ENCODE data around the gene ACAD10.
"Not testable (repeated sequence)": the region's sequence is repeated elsewhere in the genome, so short reads cannot be mapped to it uniquely, and the experiment has no call there.

The ACAD10 gene

DNA sequence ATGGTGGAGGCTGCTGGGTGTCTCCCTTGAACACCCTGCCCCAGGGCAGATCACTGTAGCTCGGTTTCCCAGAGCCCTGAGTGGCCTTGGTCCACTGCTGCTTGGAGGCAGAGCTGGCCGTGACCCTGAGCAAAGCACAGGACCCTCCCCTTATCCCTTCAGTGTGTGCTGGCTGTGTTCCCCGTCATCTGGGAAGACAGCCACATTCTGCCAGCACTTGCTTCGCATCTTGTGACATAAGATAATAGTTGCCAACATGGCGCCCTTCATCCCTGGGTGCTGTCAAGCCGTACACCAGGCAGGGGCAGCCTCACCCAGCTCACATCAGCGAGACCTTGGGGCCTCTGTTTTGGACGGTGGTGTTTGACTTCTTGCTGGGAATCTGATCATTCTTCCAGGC lies 68.8 kb downstream of the ACAD10 start:
- no peak for DNase-seq

DNA sequence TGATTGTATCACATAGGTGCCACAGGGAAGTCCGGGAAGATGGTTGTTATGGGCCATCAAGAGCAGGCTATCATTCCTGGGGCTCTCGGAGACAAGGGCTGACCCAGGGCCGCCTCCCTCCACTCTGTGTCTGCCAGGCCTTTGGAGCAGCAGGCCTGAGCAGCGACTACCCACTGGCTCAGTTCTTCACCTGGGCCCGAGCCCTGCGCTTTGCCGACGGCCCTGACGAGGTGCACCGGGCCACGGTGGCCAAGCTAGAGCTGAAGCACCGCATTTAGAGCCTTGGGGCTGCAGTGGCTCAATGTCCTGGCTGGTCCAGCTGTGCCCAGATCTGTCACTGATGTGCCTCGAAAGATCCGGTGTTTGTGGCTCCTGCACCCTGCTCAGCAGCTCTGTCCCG lies 70.3 kb downstream of the ACAD10 start:
- no peak for DNase-seq

DNA sequence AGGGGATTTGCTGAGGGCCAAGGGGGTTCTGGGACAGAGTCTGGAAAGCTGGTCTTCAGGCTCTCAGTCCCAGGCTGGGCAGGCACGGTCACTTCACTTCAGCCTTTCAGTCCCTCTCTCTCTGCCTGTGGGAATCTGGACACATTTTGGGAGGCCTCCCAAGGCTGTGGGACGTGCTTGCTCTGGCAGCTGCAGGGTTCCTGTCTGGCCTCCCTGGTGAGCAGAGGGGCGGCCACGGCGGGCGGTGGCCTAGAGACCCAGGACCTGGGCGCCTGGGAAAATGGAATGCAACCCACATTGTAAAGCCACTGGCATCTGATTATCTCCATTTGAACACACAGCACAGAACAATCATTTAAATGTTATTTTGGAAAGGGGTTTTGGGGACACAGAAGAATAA lies 70.8 kb downstream of the ACAD10 start:
- no peak for DNase-seq

DNA sequence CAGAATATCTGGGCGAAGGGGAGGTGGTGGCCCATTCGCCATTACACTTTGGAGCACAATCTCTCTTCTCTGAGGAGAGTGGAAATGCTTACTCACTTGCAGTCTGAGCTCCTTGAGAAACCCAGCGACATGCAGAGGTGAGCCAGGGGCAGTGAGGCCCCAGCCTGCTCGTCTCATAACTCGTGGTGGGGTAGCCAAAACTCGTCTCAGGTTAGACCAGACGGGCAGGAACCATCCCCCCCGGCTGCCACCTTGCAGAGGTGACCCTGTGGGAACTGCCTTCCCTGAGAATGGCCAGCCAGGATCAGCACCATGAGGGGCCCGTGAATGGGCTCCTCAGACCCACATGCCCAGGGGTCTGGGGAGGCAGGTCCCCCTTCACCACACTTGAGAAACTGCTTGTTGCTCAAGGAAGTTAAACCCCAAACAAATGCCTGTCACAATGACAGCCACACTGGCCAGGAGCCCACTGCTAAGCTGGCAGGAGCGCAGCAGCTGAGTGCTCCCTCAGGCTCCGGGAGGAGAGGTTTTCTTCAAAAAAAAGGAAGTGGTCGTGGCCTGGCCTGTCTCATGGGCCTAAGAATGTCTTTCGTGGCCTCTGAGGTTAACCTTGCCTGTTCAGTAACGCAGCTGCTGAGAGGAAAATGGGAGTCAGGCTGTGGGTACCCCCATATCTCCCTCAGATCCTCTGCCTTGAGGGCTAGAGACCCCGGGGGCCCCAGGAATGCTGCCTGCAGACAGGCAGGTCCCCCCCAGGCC lies 71.7 kb downstream of the ACAD10 start:
- no peak for DNase-seq

DNA sequence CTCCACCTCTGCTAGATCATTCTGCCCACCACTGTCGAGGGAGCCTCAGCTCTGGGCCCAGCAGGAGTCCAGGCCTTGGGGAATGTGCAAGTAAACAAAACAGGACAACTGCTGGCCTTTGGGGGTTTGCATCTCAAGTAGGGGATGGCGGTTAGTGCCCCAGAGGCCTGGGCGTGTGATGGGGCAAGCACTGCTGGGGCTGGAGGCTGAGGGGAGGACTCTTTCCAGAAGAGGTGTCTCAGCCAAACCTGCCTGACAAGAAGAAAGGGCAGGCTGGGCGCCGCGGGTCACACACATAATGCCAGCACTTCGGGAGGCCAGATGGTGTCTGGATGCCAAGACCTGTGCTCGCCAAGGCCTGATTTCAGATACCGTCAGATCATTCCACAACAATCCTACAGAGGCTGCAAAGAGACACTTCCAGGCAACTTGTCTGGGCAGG lies 72.3 kb downstream of the ACAD10 start:
- DNase-seq, result no peak

DNA sequence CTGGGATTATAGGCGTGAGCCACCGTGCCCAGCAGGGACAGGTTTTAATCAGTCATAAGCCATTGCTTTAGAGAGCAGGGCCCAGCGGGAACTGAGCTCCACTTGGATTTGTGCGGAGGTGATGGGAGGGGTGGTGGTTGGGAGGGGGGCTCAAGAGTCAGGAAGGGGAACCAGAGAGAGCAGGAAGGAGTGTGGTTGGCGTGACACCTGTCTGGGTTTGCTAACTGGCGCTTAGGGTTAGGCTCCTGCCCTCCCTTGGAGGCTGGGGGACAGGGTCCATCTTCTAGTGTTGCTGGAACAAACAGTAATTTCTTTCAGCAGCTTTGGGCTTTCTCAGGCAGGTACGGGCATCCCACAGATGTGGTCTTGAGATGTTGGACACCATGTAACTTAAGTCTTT lies 73.4 kb downstream of the ACAD10 start:
- DNase-seq, result no peak

DNA sequence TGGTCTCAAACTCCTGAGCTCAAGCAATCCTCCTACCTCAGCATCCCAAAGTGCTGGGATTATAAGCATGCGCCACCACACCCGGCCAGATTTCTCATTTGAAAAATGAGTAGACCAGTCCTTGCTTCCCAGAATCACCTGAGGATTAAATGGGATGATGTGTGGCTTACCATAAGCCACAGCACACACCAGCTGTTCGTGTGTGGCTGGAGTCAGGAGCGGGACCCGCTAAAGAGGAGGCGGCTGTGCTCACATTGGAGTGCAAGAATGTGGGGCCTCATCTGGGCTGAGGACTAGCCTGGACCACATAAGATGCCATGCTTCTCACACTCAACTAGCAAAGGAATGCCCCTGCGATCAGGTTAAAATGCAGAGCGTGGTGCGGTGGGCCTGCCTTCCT lies 74.1 kb downstream of the ACAD10 start:
- DNase-seq, result no peak

DNA sequence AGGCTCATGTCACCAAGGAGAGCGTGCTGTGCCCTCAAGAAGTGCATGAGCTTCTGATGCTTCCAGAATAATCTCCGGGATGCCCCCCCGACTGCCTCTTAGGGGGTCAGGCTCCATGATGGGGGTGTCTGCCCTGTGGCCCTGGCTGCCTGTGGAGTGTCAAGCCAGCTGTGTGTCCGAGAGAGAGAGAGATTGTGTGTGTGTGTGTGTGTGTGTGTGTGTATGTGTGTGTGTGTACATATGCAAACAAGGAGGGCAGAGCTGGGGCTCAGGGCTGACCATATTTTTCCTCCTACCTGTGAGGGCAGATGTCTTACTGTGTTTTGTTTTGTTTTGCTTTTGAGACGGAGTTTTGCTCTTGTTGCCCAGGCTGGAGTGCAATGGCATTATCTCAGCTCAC lies 75.2 kb downstream of the ACAD10 start:
- DNase-seq, result no peak

DNA sequence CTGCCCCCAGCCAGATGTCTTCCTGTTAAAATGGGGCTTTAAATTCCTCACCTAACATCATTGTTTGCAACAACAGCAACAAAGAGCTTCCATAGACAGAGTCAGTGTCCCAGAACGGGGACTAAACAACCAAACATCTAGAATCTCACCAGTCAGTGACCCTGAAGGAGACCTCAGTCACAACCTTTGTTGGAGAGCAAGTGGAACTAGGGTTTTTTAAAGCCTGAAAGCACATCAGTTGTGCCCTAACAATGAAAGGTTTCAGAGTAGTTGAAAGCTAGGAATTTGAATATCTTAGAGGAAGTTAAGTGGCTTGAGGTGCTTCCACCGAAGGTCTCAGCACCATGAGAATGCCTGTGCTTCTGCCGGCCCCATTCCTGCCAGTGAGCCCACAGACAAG lies 75.9 kb downstream of the ACAD10 start:
- DNase-seq, result no peak

DNA sequence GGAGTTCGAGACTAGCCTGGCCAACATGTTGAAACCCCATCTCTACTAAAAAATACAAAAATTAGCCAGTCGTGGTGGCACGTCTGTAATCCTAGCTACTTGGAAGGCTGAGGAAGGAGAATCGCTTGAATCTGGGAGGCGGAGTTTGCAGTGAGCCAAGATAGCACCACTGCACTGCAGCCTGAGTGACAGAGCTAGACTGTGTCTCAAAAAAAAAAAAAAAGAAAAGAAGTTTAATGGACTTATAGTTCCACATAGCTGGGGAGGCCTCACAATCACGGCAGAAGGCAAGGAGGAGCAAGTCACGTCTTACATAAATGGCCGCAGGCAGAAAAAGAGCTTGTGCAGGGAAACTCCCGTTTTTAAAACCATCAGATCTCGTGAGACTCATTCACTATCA lies 77.7 kb downstream of the ACAD10 start:
- DNase-seq, result not testable (repeated sequence)

DNA sequence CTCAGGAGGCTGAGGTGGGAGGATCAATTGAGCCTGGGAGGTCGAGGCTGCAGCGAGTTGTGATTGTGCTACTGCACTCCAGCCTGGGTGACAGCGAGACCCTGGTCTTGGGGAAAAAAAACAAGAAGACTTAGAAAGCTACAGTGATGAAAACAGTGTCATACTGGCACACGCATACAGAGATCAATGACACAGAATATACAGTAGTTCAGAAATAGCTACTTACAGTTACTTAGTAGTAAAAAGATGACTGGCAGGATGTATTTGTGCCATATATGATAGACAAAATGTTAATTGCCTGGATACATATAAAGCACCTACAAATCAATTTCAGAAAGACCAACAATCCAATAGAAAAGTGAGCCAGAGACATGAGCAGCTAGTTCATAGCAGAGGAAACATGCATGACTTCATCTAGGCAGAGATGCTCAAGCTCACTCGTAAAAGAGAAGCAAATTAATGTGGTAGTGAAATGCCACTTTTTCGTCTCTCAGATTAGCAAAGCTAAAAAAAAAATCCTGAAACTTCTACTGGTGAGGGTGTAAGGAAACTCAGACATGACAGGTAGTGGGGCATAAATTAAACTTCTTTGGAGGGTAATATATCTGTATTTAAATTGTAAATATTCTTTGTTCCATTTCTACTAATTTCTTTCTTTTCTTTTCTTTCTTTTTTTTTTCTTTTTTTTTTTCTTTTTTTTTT lies 78.4 kb downstream of the ACAD10 start:
- DNase-seq, result no peak

DNA sequence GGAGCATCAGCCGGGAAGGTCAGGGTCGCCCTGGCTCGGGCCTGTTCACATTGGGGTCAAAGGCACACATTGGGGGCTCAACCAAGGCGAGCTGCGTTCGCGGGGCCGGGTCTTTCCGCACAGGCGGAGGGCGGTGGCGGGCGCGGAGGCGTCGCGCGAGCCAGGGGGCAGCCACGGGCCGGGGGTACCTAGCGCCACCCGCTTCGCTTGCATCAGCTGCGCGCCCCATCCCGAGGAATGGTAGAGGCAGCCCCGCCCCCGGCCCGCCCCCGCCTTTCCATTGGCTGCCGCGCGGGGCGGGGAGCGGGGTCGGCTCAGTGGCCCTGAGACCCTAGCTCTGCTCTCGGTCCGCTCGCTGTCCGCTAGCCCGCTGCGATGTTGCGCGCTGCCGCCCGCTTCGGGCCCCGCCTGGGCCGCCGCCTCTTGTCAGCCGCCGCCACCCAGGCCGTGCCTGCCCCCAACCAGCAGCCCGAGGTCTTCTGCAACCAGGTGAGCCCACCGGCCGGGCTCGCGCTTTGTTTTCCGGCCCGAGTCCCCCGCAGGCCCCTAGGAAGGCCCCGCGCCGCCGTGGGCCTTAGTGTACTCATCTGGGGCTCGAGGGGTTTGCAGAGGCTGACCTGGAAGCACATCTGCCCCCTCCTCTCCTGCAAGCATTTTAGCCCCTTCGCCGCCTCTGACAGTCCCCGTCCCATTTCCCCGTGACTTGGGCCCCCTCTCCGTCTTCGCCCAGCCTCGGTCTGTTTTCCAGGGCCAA lies 80.9 kb downstream of the ACAD10 start, which contains the start of gene ALDH2:
TSS of gene ALDH2 (plus strand) at position 326 of the 754 bp plus-strand sequence. CDS start at position 376, 50 bp downstream.
- DNase-seq, result no peak

DNA sequence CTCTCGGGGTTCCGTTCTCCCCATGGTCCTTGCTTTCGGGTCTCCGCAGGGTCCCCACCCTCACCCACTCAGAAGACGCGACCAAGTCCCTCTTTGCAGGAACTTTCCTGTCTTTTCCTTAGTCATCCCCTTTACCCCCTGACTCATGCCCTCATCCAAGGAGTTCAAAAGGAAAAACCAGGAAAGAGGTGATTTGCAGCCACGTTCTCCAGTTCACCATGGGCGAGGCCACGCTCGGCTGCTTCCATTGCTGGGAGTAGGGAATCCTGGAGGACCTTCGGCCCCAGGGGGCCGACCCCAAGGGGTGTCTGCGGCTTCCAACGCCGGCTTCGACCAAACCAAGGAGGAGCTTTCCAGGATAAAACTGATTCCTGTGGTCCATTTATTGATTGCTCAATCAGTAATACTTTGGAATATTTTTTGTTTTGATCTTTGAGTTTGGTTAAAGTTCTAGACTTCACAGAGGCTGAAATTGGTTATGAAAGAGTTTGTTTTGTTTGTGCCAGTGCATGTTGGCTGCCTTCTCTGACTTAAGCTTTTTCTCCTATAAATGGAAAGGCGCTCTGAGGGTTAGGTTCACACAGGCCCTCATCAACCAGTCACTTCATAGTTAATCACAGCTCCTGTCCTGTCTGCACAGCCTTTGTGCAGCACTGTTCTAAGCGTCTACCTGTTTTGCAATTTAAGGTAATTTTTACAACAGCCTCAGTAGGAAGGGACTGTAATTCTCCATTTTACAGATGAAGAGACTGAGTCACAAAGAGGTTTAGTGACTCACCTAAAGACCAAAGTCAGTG lies 81.7 kb downstream of the ACAD10 start:
- no peak for DNase-seq

DNA sequence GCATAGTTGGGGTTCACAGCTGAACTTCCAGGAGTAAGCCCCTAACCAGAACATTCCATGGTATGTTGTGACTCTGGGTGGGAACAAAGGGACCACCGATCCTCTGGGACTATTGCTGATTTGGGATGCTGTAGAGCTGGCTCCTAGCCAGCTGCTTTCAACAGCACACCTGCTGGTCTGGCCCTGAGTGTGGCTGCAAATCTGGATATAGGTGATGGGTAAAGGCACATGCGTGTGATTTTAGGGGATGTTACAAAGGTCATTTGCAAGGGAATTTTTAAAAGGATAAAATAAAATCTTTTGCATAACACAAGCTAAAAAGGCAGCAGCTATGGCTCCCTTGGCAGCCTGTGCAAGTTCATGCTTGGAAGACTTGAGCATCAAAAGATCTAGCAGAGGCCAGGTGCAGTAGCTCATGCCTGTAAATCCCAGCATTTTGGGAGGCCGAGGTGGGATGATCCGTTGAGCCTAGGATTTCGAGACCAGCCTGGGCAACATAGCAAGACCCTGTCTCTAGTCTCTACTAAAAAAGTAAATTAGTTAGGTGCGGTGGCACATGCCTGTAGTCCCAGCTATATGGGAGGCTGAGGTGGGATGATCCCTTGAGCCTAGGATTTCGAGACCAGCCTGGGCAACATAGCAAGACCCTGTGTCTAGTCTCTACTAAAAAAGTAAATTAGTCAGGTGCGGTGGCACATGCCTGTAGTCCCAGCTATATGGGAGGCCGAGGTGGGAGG lies 82.5 kb downstream of the ACAD10 start:
- no peak for DNase-seq

DNA sequence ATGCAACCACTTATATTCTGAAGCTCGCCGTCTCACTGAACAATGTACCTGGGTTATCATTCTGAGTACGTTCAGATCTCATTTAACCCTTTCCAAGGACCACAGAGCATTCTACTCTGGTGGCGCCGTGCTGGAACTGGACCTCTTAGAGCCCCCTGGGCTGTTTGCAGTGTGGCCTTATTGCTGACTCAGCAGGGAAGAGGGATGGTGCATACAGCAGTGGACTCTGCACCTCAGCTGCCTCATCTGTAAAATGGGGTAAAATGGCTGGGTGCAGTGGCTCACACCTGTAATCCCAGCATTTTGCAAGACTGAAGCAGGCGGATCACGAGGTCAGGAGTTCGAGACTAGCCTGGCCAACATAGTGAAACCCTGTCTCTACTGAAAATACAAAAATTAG lies 83.7 kb downstream of the ACAD10 start:
- DNase-seq, result no peak

DNA sequence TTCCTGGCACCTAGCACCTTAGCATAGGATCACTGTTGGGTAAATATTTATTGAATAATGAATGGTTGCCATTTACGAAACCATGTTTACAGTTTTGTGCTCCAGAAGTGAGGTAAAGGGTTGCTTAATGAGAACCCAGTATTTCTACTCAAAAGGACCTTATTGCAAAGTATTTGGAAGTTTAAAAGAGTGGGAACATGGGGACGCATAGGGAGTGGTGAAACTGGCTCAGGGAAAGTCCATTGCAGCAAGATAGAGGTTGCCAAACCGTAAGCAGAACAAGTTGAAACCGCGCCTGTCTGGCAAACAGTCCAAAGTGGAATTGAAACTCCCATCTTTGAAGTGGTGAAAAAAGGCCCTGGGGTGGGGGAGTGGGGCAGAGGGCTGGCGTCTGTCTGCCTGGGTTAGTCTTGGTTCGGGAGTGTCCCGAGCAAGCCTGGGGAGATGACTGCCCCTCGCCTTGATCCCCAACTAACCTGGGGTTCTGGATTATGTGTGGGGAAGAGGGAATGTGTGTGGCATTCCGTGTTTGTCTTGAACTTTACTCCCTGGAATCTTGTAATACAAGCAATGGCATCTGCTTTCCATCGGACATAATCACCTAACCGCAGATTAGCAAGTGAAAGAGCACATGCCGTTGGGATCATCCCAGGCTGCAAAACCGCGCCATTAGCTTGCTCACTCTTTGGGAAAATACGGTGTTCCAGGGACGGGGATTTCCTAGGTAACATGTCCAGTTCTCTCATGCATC lies 88.1 kb downstream of the ACAD10 start:
- DNase-seq, result no peak

DNA sequence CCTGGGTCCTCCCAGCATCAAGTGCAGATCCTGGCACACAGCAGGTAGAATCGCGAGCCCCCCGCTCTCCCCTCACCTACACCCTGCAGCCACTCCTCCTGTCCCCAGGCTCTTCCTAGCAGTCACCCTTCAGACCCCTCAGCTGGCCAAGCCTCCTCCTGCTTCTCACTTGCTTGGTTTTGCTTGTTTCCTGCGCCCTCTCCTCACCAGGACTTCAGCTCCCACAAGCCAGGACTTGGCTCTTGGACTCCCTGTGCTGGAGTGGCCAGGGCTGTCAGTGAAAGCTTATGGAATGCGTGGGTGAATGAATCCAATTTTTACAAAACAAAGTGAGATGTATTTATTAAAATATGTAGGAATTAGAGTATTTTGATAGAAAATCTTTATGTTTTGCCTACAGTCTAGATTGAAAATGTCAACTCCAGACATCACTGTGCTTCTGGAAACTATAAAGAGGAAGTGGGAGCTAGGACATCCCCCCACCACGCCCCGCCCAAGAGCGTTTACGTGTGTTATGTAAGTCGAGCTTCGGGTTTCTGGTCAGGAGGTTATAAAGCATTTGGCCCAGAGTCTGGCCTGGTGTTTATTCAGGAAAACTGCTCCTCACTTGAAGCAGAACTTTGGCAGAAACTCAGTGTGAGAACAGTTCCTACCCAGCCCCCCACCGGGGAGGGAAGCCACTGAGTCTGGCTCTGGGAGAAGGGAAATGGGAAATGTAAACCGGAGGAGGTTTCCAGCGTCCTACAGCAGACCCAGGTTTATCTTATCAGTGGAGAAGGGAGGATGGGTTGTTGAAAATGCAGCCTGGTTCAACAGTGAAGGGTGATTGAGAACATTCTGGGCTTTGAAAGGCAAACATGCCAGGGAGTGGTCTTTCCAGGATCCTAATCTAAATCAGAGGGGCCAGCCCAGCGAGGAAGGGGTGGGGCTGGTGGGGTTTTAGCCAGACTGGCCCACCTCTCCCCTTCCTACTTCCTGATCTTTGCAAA lies 89.6 kb downstream of the ACAD10 start:
- DNase-seq, result no peak

DNA sequence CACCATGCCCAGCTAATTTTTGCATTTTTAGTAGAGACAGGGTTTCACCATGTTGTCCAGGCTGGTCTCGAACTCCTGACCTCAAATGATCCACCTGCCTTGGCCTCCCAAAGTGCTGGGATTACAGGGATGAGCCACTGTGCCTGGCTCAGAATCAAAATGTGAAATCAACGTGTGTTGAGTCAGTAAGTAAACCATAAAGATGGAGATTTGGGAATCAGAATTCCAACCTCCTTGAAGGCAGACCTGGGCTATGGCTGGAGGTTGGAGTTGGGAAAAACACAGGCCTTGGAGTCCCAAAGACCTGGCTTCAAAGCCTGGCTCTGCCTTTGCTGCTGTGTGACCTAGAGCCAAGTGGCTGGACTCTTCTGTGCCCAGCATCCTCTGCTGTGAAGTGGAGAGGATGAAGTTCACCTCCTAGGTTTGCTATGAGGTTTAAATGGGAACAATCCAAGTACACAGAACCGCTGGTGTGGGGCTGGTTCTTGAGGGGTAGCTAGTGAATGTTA lies 91.0 kb downstream of the ACAD10 start:
- no peak for DNase-seq

DNA sequence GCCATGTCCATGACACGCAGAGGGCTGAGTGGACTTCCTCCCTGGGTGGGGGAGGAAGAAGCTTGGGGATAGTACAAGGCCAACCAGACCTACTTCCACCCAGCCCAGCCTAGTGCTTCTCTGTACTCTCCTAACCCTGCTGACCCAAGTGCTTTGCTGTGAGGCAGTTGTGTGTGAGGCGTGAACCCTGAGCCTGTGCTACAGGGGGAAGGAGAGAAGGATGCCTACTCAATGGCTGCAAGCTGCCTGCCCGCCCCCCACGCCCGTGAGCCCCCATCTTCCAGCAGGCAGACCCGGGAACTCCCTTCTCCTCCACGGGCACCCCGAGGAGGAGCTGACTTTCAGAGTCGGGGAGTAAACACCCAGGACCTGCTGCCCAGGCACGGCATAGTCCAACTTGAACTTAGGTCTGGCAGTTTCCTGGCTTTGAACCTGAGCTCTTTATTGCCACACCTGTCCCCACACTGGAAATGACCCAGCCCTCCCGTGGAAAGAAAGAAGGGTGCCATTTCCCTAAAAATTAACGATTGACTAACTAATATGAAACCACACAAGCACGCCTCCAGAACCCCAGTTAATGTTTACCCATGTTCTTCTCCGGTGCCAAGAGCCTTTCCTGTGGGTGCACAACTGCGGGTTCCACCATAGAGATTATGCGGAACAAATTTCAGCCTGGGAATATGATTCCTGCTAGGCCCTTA lies 91.6 kb downstream of the ACAD10 start:
- DNase-seq, result no peak

Measured in T-helper 9 cell (primary cell).